Activated B cell treated with CpG ODN at 0.5 μM for 24 hours (primary cell): Measurements from ENCODE around the gene ETV6. TPM values are rescaled to one million over a fixed set of nuclear protein-coding genes. Genes with fewer than 3 reads are reported as not detected.
A peak's percentile ranks its signal among the peaks of the same experiment; 100 is the strongest.

Experiments
- ATAC-seq: fragments of 200-7000 bp; cut with Tn5 transposase; one replicate; pipeline ENCODE4 v1.10.0; 2021; ENCODE audit warnings: low read depth, mild to moderate bottlenecking, moderate library complexity
- CTCF ChIA-PET: fragments of 350-600 bp; sonication (Branson Sonifier 250); formaldehyde crosslinking; loops from one replicate; lab custom pipeline; 2021; ENCODE audit warnings: antibody characterized with exemption; lab: Charles Lee
- POLR2A ChIA-PET: fragments of 350-600 bp; sonication (Branson Sonifier 250); formaldehyde crosslinking; loops from one replicate; lab custom pipeline; 2021; ENCODE audit warnings: antibody characterized with exemption; lab: Charles Lee
- DNase-seq: peaks from one replicate; pipeline ENCODE4 v3.0.0; 2022
- H3K27ac Mint-ChIP-seq: one replicate; pipeline ENCODE4 v1.8.0; 2020; ENCODE audit warnings: mixed read lengths
- H3K27me3 Mint-ChIP-seq: one replicate; pipeline ENCODE4 v1.8.0; 2021; ENCODE audit warnings: mixed read lengths
- H3K36me3 Mint-ChIP-seq: one replicate; pipeline ENCODE4 v1.8.0; 2021; ENCODE audit warnings: low read depth, mixed read lengths
- H3K4me1 Mint-ChIP-seq: one replicate; pipeline ENCODE4 v1.8.0; 2021; ENCODE audit warnings: mixed read lengths
- H3K4me3 Mint-ChIP-seq: one replicate; pipeline ENCODE4 v1.8.0; 2020; ENCODE audit warnings: mild to moderate bottlenecking, mixed read lengths
- H3K9me3 Mint-ChIP-seq: one replicate; pipeline ENCODE4 v1.8.0; 2020; ENCODE audit warnings: mixed read lengths
- CTCF ChIP-seq: fragments of 200-600 bp; IDR thresholded peaks from one replicate; pipeline ENCODE4 v1.8.0; 2022; ENCODE audit warnings: antibody characterized with exemption, mild to moderate bottlenecking
- intact Hi-C: fragments of 100-400 bp; cut with micrococcal nuclease; formaldehyde crosslinking; loops from one replicate; pipeline ENCODE4 v1.15.1; 2024
- total RNA-seq: library from RNA; stranded (reverse); gene quantifications from 2 replicates; pipeline ENCODE4 v1.2.3, GENCODE V29; 2022

ETV6 gene
- total RNA-seq, 1 donor from 2014 or later: 130 TPM

GRCh38 chr12:11807458-11807857 is 158.0 kb downstream of the ETV6 start:
- no peak for ATAC-seq
- H3K27me3 Mint-ChIP-seq: no peaks in the 10 kb centered on the region
- intact Hi-C loops: no loop called here
- peak overlapping the region; percentile 57 for H3K27ac Mint-ChIP-seq
- TF ChIP-seq CTCF: no peak
- peaks cover 68% of the 10 kb centered on the region for H3K4me1 Mint-ChIP-seq
- peaks cover 35% of the 10 kb centered on the region for H3K36me3 Mint-ChIP-seq
- no peak for DNase-seq
- peaks cover 4% of the 10 kb centered on the region for H3K9me3 Mint-ChIP-seq
- ChIA-PET POLR2A (interaction anchor here (1.9 kb wide), 1 partner anchor 158 kb away, joined by 7 read pairs; the partner anchor contains the start of gene ETV6), CTCF (no interaction called here)
- H3K4me3 Mint-ChIP-seq: no peak overlapping the region

- Mint-ChIP-seq H3K4me3 (no peak overlapping the region), H3K9me3 (peaks cover 4% of the 10 kb centered on the region), H3K27ac (peak overlapping the region; percentile 32), H3K4me1 (peaks cover 81% of the 10 kb centered on the region), H3K27me3 (no peaks in the 10 kb centered on the region), H3K36me3 (peaks cover 25% of the 10 kb centered on the region)
- TF ChIP-seq CTCF: no peak
- DNase-seq: no peak
- intact Hi-C loops: no loop called here
- ATAC-seq: no peak
- POLR2A ChIA-PET: interaction anchor here (0.6 to 3.0 kb wide), 10 partner anchors 9 to 202 kb away, joined by 3 to 17 read pairs (median 4); no protein-coding TSS in a partner anchor
- CTCF ChIA-PET: no interaction called here
Observed at GRCh38 chr12:11808931-11809330, 159.5 kb downstream of the ETV6 start.

- intact Hi-C loops: loop anchor here (5.0 kb wide), 2 partner anchors 63 to 222 kb away; no protein-coding TSS in a partner anchor
- DNase-seq (no peak), ATAC-seq (no peak)
- peaks cover 87% of the 10 kb centered on the region for H3K4me1 Mint-ChIP-seq
- peak overlapping the region; percentile 33 for H3K27ac Mint-ChIP-seq
- no peaks in the 10 kb centered on the region for H3K27me3 Mint-ChIP-seq
- CTCF ChIA-PET: interaction anchor here (0.8 to 1.6 kb wide), 2 partner anchors 62 to 161 kb away, joined by 3 read pairs; partner anchors contain the start of gene ETV6
- TF ChIP-seq CTCF: no peak
- H3K4me3 Mint-ChIP-seq: no peak overlapping the region
- POLR2A ChIA-PET: interaction anchor here (0.7 to 3.0 kb wide), 10 partner anchors 13 to 201 kb away, joined by 3 to 17 read pairs (median 5); no protein-coding TSS in a partner anchor
- peaks cover 21% of the 10 kb centered on the region for H3K36me3 Mint-ChIP-seq
- no peaks in the 10 kb centered on the region for H3K9me3 Mint-ChIP-seq
Observed at GRCh38 chr12:11810206-11810545, 160.7 kb downstream of the ETV6 start.

DNA sequence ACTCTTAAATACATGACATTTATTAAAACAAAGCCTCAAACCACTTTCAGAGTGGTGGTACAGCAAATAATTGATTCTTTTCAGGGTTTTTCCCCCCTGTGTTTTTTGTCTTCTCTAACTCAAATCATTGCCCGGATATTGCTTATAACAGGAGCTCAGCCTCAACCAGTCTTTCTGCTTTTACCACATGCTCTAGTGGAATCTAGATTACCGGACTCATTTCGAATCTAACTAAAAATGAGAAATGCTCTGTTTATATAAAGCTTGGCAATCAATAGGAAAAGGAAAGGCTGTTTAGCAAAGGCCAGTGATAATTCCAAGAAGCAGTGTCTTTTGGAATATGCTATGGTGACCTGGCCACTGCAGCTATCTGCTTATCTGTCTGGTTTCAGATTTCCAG is 161.5 kb downstream of the ETV6 start:
- H3K27me3 Mint-ChIP-seq: no peaks in the 10 kb centered on the region
- H3K36me3 Mint-ChIP-seq: peaks cover 17% of the 10 kb centered on the region
- H3K4me1 Mint-ChIP-seq: peaks cover 82% of the 10 kb centered on the region
- DNase-seq: no peak
- ChIA-PET CTCF (interaction anchor here (0.8 to 1.6 kb wide), 3 partner anchors 9 to 162 kb away, joined by 3 read pairs; partner anchors contain the start of gene ETV6), POLR2A (interaction anchor here (0.7 to 3.0 kb wide), 5 partner anchors 12 to 200 kb away, joined by 3 to 17 read pairs (median 4); no protein-coding TSS in a partner anchor)
- no peak for ATAC-seq
- H3K27ac Mint-ChIP-seq: peak overlapping the region; percentile 33
- no peak overlapping the region for H3K4me3 Mint-ChIP-seq
- H3K9me3 Mint-ChIP-seq: no peaks in the 10 kb centered on the region
- intact Hi-C loops: loop anchor here (5.0 kb wide), 2 partner anchors 64 to 221 kb away; no protein-coding TSS in a partner anchor
- TF ChIP-seq CTCF: no peak

GRCh38 chr12:11812241-11812585 is 162.7 kb downstream of the ETV6 start:
- Mint-ChIP-seq H3K27ac (peak overlapping the region; percentile 87), H3K9me3 (no peaks in the 10 kb centered on the region), H3K36me3 (peaks cover 15% of the 10 kb centered on the region), H3K4me1 (peaks cover 72% of the 10 kb centered on the region), H3K27me3 (no peaks in the 10 kb centered on the region), H3K4me3 (peak overlapping the region; percentile 65)
- ChIA-PET POLR2A (interaction anchor here (1.0 to 2.8 kb wide), 15 partner anchors 10 to 220 kb away, joined by 3 to 29 read pairs (median 5); partner anchors contain the start of gene ETV6), CTCF (interaction anchor here (1.0 to 2.4 kb wide), 11 partner anchors 19 to 231 kb away, joined by 3 to 15 read pairs (median 4); partner anchors contain the start of gene ETV6)
- no peak for TF ChIP-seq CTCF
- DNase-seq: no peak
- no peak for ATAC-seq
- intact Hi-C loops: loop anchor here (1.0 to 5.0 kb wide), 7 partner anchors 17 to 231 kb away; no protein-coding TSS in a partner anchor
